GM12873 (cell line): ENCODE results near the gene GJB5.

Experiments
- CTCF ChIP-seq: IDR thresholded peaks from 2 replicates; pipeline ENCODE4 v1.5.1; 2012; ENCODE audit warnings: low read depth, mild to moderate bottlenecking, moderate library complexity, low read length, control low read depth; ENCODE audit not compliant: insufficient read depth; ENCODE audit errors: missing control alignments

Gene GJB5

GRCh38 chr1:34754964-34755637, at the start of gene GJB5:
TSS of gene GJB5 (plus strand) at chr1:34755047. CDS start at chr1:34757331, 2,284 bp downstream.
- TF ChIP-seq CTCF = no peak

GRCh38 chr1:34705077-34705476, 49.8 kb upstream of the GJB5 start:
- no peak for TF ChIP-seq CTCF

GRCh38 chr1:34708106-34708505, 46.7 kb upstream of the GJB5 start:
- no peak for TF ChIP-seq CTCF

GRCh38 chr1:34709547-34709946, 45.3 kb upstream of the GJB5 start:
- no peak for TF ChIP-seq CTCF

GRCh38 chr1:34710812-34711211, 44.0 kb upstream of the GJB5 start:
- no peak for TF ChIP-seq CTCF

GRCh38 chr1:34711485-34711884, 43.4 kb upstream of the GJB5 start:
- no peak for TF ChIP-seq CTCF

GRCh38 chr1:34712007-34712688, 42.7 kb upstream of the GJB5 start:
- TF ChIP-seq CTCF = no peak
